Esophagus mucosa (tissue), 1 donor: ENCODE data around the gene FLT1. TPM values are rescaled to one million over a fixed set of nuclear protein-coding genes. Genes with fewer than 3 reads are reported as not detected.
A peak's percentile ranks its signal among the peaks of the same experiment; 100 is the strongest.

Source experiments
- ATAC-seq: fragments of 200-7000 bp; cut with Tn5 transposase; one replicate; pipeline ENCODE4 v1.9.1; 2020
- total RNA-seq: library from RNA; stranded (reverse); gene quantifications from one replicate; pipeline ENCODE4 v1.2.4, GENCODE V29; 2023
- donor health status: DM: yes; HTN: yes; CAD: no.

Gene FLT1
- total RNA-seq, 1 donor from 2014 or later: 5.3 TPM

DNA sequence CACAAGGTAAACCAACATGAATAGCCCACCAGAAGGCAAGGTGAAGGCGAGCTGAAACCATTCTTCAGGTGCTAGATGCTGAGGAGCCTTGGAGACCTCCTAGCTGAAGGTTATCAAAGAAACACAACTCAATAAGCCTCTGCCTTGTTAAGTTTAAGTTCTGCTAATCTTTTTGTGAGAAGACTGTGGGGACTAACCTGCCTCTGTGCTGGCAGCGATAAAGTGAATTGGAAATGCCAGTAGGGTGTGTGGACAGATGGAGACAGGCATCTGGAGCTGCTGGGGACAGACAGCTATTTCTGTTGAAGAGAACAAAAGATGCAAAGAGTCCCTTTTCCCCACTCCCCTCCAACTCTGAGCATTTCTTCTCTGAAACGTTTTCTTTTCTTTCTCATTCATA lies 33.5 kb upstream of the FLT1 start:
- ATAC-seq: no peak

- ATAC-seq: no peak
These were observed 32.7 kb upstream of the FLT1 start for GRCh38 chr13:28527629-28528028.

- no peak for ATAC-seq
These were observed 31.9 kb upstream of the FLT1 start for GRCh38 chr13:28526876-28527275.

- no peak for ATAC-seq
These were observed 27.9 kb upstream of the FLT1 start for GRCh38 chr13:28522871-28523270.

GRCh38 chr13:28513745-28514144 lies 18.8 kb upstream of the FLT1 start:
- no peak for ATAC-seq

- ATAC-seq: no peak
These were observed 15.6 kb upstream of the FLT1 start for GRCh38 chr13:28510542-28510941.

DNA sequence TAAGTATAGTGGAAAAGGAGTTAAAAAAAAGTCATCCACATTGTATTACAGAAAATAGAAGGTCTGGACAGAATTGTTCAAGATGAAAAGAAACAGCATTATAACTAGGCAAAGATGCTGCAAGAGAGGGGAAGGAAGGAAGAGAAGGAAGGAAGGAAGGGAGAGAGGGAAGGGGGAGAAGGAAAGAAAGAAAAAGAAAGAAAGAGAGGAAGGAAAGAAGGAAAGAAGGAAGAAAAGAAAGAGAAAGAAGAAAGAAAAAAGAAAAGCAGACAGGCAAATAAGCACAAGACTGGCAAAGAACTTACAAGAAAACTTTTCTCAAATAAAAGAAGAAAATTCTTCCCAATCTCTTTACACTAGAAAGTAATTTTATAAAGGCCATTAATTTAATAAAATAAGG lies 15.1 kb upstream of the FLT1 start:
- ATAC-seq: no peak

DNA sequence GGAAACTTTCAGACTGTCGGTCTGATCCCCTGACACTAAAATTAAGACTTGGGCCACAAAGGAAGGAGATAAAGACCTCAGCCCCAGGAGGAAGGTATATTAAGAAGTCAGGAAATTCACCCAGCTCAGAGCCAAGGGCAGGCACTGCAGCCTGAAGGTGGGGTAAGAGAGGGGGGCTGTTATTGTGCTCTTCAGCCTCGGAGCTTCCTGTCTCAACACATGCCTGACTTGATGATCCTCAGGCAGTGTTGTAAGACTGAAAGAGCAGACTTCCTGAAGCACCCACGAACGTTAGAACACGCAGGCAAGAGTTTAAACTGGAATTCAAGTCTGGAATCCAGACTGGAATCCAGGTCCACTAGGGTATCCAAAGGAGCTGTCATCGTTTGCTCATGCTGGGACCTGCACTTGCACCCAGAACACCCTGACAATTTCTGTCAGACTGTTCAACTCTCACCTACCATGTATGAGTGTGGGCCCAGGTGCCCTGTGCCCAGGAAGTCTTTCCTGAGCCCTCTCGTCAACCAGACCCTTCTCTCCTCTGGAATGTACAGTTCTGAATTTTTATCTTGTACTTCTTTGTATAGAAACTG lies 10.7 kb upstream of the FLT1 start:
- ATAC-seq: no peak

DNA sequence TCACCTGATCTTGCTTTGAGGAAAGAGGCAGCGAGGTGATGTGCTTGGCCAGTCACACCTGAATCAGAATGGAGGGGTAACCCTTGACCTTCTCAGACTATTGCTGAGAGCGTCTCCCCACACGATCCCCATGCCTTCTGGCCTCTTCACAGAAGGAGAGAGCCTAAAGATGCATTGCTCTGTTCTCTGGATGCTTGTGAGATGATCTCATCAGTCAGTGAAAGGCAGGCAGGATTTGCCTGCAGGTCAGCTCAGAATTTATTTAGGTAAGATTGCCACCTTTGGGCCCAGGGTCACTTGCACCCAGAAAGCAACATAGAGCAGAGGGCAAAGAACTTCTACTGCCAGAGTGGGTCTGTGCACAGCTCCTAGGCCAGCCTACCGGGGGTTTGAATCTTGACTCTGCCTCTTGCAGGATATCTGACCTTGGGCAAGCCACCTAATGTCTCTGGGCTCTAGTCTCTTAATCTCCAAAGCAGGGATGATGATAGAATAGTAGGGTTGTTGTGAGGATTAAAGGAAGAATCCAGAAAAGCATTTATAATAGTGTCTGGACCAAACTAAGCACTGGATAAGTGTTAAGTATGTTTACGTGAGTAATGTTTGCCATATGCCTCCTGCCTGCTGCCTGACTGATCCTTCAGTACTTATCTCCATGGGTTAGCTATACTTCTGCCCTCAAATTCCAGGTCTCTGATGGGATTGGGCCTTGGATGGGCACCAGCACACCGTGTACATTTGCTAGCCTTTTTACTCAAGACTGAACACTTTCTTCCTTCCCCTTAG lies 8.4 kb upstream of the FLT1 start:
- no peak for ATAC-seq

DNA sequence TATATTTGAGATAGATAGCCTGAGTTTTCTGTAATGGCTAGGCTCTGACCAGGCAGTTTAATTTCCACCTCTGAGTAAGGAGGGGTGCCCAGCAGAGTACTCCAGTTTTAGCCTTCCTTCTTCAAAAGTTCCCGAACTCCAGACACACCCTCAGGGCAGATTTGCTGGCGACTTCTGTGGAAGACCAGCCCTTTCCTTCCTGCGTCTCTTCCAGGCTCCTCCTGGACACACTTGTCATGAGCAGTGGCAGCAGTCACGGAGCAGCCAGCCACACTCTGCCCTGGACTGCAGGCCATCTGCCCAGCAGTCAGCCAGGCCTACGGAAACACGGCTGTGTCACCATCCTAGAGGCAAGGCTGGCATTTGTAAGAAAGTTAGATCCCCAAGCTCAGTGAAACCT lies 6.6 kb upstream of the FLT1 start:
- ATAC-seq: peak; percentile 52

- ATAC-seq: no peak
These were observed 4.7 kb upstream of the FLT1 start for GRCh38 chr13:28499609-28500008.

GRCh38 chr13:28498481-28499115 lies 3.7 kb upstream of the FLT1 start:
- no peak for ATAC-seq

DNA sequence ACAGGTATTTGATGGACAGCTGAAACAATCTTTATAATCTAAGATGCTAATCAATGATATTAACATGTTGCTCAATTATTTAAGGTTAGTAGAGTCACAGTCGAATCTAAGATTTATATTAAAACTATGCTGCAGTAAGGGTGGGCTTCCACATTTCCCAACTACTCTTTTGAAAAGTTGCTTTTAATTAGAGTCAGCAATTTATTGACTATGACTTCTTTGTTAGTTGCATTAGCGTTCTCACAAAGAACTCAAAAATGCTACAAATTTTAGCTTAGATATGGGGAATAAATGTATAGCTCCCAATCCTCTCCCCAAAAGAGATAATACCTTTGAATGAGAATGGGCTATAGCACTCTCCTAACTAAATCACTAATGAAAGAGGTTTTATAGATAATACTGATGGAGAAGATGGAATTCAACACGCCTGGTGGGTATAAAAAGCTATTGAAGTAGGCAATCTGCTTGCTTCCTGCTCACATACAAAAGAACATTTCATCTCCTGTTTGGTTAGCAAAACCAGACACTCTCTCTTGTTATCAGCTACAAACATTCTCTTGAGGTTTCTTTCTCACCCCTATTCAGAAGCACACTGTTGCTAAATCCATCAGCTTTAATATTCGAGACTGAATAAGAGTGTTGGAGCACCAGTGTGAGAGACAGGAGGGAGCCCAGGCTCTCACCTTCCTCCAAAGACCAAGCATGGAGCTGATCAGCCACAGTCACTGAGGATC lies 2.4 kb upstream of the FLT1 start:
- ATAC-seq: no peak

DNA sequence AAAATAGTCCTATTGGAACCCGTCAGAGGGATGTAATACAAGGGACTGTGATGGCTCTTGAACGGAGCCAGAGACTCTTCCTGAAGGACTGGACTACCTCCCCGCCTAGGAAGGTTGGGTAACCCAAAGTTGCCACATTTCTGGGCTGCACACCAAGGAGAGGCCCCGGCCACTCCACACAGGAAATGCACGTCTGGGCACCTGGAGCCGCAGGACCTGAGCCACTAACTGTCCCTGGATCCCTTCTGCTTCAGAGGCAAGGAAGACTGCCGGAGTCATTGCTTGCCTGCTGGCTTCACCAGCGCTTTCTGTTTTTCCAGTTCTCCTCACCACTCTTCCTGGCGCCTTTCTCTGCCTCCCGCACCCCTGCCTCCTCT lies 1.2 kb upstream of the FLT1 start:
- no peak for ATAC-seq

DNA sequence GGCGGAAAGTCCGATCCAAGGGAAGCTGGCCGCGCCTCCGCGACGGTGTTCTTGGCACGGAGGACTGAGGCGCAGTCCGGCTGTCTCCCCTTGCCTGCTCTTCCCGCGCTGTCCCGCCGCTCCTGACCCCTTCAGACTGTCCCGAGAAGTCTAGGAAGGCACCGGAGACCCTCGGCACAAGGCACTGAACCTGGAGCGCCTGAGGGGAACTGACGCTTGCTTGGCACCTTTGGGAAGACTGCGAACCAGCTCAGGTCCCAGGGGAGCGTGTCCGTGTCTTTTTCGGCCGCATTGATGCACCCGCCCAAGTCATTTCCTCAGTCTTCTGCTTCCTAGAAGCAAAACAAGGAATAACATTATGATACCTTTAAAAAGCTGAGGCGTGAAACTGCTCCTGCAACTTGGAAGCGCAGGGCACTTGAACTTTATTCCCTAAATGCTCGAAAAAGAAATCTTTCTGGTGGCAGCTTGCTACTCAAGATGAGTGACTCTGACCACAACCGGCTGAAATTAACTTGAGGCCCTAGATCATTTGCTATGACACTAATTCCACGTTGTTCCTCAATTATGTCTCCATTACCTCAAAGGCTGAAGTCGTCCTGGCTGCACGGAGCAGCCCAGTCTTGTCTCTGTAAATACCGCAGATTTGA lies 735 bp upstream of the FLT1 start:
- ATAC-seq: no peak

- ATAC-seq: no peak
These were observed 487 bp downstream of the FLT1 start for GRCh38 chr13:28494504-28494777.

DNA sequence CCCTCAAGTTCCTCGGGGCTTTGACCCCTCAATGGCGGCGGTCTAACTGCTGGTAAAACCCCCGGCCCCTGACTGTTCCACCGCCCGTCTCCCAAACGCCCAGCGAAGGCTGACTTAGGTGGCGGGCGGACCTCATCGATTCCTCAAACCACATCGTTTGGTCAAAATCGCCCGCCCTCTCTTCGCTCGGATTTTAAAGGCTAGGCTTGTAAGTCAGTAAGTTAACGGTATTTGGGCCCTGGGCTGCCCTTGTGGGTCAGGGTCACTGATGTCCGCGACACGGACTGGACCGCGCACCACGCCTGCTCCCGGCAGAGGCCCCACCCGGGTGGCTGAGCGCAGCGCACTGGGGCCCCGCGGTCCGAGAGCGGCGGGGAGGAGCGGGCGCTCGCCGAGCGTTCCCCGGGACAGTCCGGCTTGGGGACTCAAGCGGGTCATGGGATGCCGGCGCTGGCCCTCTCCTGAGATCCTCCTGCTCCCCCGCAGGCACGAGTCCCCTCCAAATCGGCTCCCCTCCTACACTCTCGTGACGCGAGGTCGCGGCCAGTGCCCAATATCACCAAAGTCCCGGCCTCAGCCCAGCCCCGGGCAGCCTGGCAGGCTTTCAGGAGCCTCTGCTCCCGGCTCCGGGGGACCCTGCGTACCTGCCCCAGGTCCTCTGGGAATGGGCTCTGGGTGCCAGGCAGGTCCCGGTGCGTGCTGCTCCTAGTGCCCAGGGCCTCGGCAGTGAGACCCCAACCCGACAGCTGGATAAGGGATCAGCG lies 1.0 kb downstream of the FLT1 start:
- no peak for ATAC-seq

DNA sequence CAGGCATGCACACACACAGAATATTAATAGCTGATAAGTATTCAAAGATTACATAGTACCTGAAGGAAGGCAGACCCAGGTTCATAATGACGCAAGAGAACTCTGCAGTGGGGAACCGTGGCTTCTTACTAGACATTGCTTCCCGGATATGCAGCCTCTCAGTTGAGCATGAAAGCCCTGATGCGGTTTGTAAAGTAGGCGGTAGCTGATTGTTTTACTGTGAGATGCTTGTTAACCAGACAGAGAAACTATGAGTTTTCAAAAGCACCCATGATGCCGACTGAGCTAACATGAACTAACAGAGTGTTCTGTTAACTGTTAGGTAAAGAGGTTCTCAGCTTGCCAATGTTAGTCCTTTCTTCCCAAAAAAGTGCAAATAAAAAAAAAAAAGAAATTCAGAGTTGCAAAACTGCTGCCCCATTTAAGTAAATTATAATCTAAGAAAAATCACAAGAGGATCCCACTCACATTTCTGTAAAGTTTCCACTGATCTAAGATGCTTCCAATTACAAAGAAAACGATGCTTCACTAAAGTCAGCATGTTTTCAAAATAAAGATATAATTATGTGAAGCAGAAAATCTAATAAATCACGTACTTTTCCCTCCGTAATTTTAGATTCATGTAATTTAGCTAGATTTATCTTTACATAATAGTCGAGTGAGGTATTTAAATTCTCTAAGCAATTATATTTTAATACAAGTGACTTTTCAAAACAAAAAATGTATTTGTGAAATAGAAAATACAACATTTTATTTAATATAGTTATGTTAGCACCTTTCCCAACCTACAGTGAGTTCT lies 2.2 kb downstream of the FLT1 start:
- ATAC-seq: no peak

GRCh38 chr13:28490061-28490460 lies 4.9 kb downstream of the FLT1 start:
- ATAC-seq: no peak

GRCh38 chr13:28489524-28489931 lies 5.4 kb downstream of the FLT1 start:
- no peak for ATAC-seq

DNA sequence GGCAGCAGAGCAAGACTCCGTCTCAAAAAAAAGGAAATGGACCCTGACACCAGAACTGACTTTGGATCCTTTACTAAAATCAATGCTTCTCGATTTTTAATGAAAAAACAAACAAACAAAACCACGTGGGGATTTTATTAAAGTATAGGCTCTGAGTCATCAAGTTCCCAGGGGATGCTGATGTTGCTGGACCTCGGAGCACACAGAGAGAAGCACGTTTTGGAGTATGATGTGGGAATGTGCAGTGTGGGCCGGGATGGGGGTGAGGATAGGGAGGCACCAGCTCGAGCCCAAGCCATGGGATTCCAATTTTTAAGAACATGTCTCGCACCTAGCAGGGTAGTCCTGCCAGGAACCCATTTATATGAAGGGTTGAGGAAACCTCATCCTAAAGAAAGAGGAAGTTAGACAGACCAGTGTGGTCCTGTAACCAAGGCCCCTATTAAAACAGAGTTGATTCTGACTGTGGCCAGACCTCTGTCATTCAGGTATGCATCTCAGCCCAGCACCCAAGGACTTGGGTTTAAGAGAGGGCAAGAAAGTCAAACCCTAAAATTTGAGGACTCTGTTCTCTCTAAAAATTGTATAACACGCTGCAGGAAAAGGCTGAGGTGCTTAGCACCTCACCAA lies 6.4 kb downstream of the FLT1 start:
- no peak for ATAC-seq
